ENCODE results near the gene HAGH. TPM values are rescaled to one million over a fixed set of nuclear protein-coding genes. Genes with fewer than 3 reads are reported as not detected.

The HAGH gene
- total RNA-seq, 1 donor from 2014 or later = 57.0 TPM

- TF ChIP-seq, protein P1, sequence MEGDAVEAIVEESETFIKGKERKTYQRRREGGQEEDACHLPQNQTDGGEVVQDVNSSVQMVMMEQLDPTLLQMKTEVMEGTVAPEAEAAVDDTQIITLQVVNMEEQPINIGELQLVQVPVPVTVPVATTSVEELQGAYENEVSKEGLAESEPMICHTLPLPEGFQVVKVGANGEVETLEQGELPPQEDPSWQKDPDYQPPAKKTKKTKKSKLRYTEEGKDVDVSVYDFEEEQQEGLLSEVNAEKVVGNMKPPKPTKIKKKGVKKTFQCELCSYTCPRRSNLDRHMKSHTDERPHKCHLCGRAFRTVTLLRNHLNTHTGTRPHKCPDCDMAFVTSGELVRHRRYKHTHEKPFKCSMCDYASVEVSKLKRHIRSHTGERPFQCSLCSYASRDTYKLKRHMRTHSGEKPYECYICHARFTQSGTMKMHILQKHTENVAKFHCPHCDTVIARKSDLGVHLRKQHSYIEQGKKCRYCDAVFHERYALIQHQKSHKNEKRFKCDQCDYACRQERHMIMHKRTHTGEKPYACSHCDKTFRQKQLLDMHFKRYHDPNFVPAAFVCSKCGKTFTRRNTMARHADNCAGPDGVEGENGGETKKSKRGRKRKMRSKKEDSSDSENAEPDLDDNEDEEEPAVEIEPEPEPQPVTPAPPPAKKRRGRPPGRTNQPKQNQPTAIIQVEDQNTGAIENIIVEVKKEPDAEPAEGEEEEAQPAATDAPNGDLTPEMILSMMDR (IDR thresholded peaks at IDR 0.05) = no peak
- DNase-seq (ENCODE audit: extremely low spot score, unreplicated experiment) = no peak
- H3K9me3 Mint-ChIP-seq (ENCODE audit: unreplicated experiment) = no peaks in the 10 kb centered on the region
- H3K4me3 Mint-ChIP-seq (ENCODE audit: unreplicated experiment) = no peak overlapping the region
- H3K27me3 Mint-ChIP-seq (ENCODE audit: unreplicated experiment) = no peaks in the 10 kb centered on the region
- H3K27ac Mint-ChIP-seq (ENCODE audit: unreplicated experiment) = no peak overlapping the region
- peaks cover 7% of the 10 kb centered on the region for H3K36me3 Mint-ChIP-seq (ENCODE audit: unreplicated experiment)
- H3K4me1 Mint-ChIP-seq (ENCODE audit: unreplicated experiment) = peaks cover 4% of the 10 kb centered on the region
Observed at GRCh38 chr16:1818873-1819525, 7.6 kb downstream of the HAGH start.

DNA sequence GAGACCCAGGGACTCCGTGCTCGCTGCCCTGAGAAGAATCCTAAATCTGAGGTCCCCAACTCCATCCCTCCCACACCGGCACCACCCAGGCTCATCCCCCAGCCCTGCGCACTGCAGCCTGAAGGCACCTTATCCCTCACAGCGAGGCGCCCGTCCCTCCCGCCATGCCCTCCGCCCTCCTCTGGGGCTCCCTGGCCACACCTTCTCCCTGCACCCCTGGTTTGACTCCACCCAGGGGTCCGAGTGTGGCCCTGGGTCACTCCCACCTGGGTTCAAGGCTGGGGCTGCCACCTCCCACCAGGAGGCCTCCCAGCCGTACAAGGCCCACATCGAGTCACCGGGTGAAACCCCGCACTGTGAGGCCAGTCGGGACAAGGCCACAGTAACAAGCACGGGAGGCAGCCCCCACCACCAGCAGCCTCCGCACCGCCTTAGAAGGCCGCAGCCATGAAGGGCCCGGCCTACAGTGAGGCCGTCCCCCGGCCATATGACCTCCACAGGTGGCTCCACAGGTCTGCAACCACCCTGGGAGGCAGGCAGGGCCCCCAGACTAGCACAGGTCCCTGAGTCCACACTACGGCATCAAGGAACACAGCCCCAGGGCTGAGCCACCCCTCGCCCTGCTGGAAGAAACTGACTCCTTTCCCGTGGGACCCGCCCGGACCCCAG, 8.3 kb downstream of the HAGH start:
- DNase-seq (ENCODE audit: extremely low spot score, unreplicated experiment) = no peak
- Mint-ChIP-seq H3K27me3 (ENCODE audit: unreplicated experiment) (no peaks in the 10 kb centered on the region), H3K27ac (ENCODE audit: unreplicated experiment) (no peak overlapping the region), H3K4me1 (ENCODE audit: unreplicated experiment) (no peaks in the 10 kb centered on the region), H3K4me3 (ENCODE audit: unreplicated experiment) (no peak overlapping the region), H3K36me3 (ENCODE audit: unreplicated experiment) (peaks cover 11% of the 10 kb centered on the region), H3K9me3 (ENCODE audit: unreplicated experiment) (no peaks in the 10 kb centered on the region)
- TF ChIP-seq, protein P1 (IDR thresholded peaks at IDR 0.05) = no peak

- Mint-ChIP-seq H3K27ac (ENCODE audit: unreplicated experiment) (no peak overlapping the region), H3K27me3 (ENCODE audit: unreplicated experiment) (no peaks in the 10 kb centered on the region), H3K4me1 (ENCODE audit: unreplicated experiment) (peaks cover 6% of the 10 kb centered on the region), H3K4me3 (ENCODE audit: unreplicated experiment) (no peak overlapping the region), H3K36me3 (ENCODE audit: unreplicated experiment) (peaks cover 13% of the 10 kb centered on the region), H3K9me3 (ENCODE audit: unreplicated experiment) (no peaks in the 10 kb centered on the region)
- TF ChIP-seq, protein P1 (IDR thresholded peaks at IDR 0.05) = no peak
- DNase-seq (ENCODE audit: extremely low spot score, unreplicated experiment) = no peak
Observed at GRCh38 chr16:1817716-1818115, 8.9 kb downstream of the HAGH start.

GRCh38 chr16:1817276-1817589, 9.4 kb downstream of the HAGH start:
- Mint-ChIP-seq H3K9me3 (ENCODE audit: unreplicated experiment) (no peaks in the 10 kb centered on the region), H3K27me3 (ENCODE audit: unreplicated experiment) (no peaks in the 10 kb centered on the region), H3K27ac (ENCODE audit: unreplicated experiment) (no peak overlapping the region), H3K4me3 (ENCODE audit: unreplicated experiment) (no peak overlapping the region), H3K36me3 (ENCODE audit: unreplicated experiment) (peaks cover 13% of the 10 kb centered on the region), H3K4me1 (ENCODE audit: unreplicated experiment) (peaks cover 10% of the 10 kb centered on the region)
- no peak for DNase-seq (ENCODE audit: extremely low spot score, unreplicated experiment)
- TF ChIP-seq, protein P1 (IDR thresholded peaks at IDR 0.05) = no peak

DNA sequence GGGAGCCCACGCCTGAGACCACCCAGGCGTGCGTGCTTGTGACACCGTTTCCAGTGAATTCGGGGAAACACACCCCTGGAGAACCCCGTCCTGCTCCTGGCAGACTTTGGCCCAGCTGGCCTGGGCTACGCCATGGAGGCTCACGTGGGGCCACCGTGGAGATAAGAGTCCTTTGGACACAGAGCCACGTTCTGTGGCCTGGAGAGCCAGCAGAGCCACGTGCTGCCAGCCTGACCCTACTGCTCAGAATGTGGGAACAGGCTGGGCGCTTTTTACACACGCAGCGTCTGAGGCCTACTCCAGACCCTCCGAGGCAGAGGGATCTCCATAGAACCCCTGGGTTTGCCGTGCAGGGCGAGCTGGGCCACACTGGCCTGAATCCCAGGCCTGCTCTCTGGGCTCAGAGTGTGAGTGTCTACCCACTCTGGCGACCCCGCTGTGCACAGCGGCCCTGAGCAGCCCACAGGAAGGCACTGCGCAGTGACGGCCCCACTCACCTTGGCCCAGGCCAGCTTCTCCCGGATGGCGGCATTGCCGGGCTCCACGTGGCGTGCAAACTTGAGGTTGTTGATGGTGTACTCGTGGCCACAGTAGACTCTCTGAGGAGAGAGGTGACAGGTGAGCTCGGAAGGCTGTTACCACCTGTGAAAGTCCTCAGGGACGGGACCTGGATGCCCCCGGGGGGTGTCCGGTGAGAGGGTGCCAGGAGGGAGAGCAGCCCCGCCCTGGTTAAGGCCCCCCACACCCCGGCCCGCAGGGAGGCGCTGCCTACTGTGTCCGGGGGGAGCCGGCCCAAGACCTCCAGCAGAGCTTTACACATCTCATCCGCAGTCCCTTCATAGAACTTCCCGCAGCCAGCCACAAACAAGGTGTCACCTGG, 10.0 kb downstream of the HAGH start:
- TF ChIP-seq, protein P1 (IDR thresholded peaks at IDR 0.05) = no peak
- H3K27ac Mint-ChIP-seq (ENCODE audit: unreplicated experiment) = no peak overlapping the region
- H3K4me1 Mint-ChIP-seq (ENCODE audit: unreplicated experiment) = peaks cover 10% of the 10 kb centered on the region
- H3K4me3 Mint-ChIP-seq (ENCODE audit: unreplicated experiment) = no peak overlapping the region
- H3K27me3 Mint-ChIP-seq (ENCODE audit: unreplicated experiment) = no peaks in the 10 kb centered on the region
- DNase-seq (ENCODE audit: extremely low spot score, unreplicated experiment) = no peak
- H3K9me3 Mint-ChIP-seq (ENCODE audit: unreplicated experiment) = no peaks in the 10 kb centered on the region
- peaks cover 13% of the 10 kb centered on the region for H3K36me3 Mint-ChIP-seq (ENCODE audit: unreplicated experiment)
